GM18861 (cell line): ENCODE data around the gene RPL26.
"Not testable (repeated sequence)": the region's sequence is repeated elsewhere in the genome, so short reads cannot be mapped to it uniquely, and the experiment has no call there.

Source experiments
- ATAC-seq: cut with Tn5 transposase; IDR thresholded peaks from one replicate; pipeline ENCODE4 v1.9.1; 2021; ENCODE audit not compliant: unreplicated experiment

The RPL26 gene

GRCh38 chr17:8369944-8370343, 13.0 kb downstream of the RPL26 start:
- no peak for ATAC-seq

GRCh38 chr17:8368193-8368592, 14.8 kb downstream of the RPL26 start:
- ATAC-seq: no peak

- ATAC-seq: no peak
Measured at GRCh38 chr17:8366231-8366630, 16.8 kb downstream of the RPL26 start.

GRCh38 chr17:8365143-8365542, 17.9 kb downstream of the RPL26 start:
- no peak for ATAC-seq

GRCh38 chr17:8362651-8363332, 20.2 kb downstream of the RPL26 start:
- ATAC-seq: no peak

GRCh38 chr17:8360751-8361150, 22.2 kb downstream of the RPL26 start:
- ATAC-seq: no peak

- ATAC-seq: no peak
Measured at GRCh38 chr17:8360260-8360659, 22.7 kb downstream of the RPL26 start.

GRCh38 chr17:8359769-8360168, 23.2 kb downstream of the RPL26 start:
- no peak for ATAC-seq

GRCh38 chr17:8357910-8358309, 25.1 kb downstream of the RPL26 start:
- no peak for ATAC-seq

GRCh38 chr17:8354236-8354635, 28.8 kb downstream of the RPL26 start:
- no peak for ATAC-seq

- ATAC-seq: no peak
Measured at GRCh38 chr17:8353736-8354135, 29.3 kb downstream of the RPL26 start.

GRCh38 chr17:8350339-8350738, 32.7 kb downstream of the RPL26 start:
- no peak for ATAC-seq

GRCh38 chr17:8347001-8347400, 36.0 kb downstream of the RPL26 start:
- ATAC-seq: not testable (repeated sequence)

GRCh38 chr17:8345951-8346665, 36.9 kb downstream of the RPL26 start:
- no peak for ATAC-seq

- ATAC-seq: no peak
Measured at GRCh38 chr17:8345052-8345690, 37.8 kb downstream of the RPL26 start.

- no peak for ATAC-seq
Measured at GRCh38 chr17:8341456-8341855, 41.5 kb downstream of the RPL26 start.

- no peak for ATAC-seq
Measured at GRCh38 chr17:8339540-8339939, 43.5 kb downstream of the RPL26 start, which contains the start of gene ODF4. ODF4 (plus strand) TSS chr17:8339840; CDS start chr17:8340052, 212 bp downstream.

- ATAC-seq: no peak
Measured at GRCh38 chr17:8338753-8339140, 44.2 kb downstream of the RPL26 start.

- no peak for ATAC-seq
Measured at GRCh38 chr17:8337802-8338752, 44.9 kb downstream of the RPL26 start.

- no peak for ATAC-seq
Measured at GRCh38 chr17:8333281-8333680, 49.7 kb downstream of the RPL26 start.

GRCh38 chr17:8332688-8333087, 50.3 kb downstream of the RPL26 start:
- no peak for ATAC-seq
